Right ventricle myocardium superior (tissue), 1 donor: ENCODE measurements around the gene ASB11. TPM values are rescaled to one million over a fixed set of nuclear protein-coding genes. Genes with fewer than 3 reads are reported as not detected.
"Not testable (repeated sequence)": the region's sequence is repeated elsewhere in the genome, so short reads cannot be mapped to it uniquely, and the experiment has no call there.

ENCODE experiments used
- ATAC-seq: fragments of 200-7000 bp; cut with Tn5 transposase; one replicate; pipeline ENCODE4 v1.9.1; 2020; ENCODE audit warnings: mild to moderate bottlenecking; ENCODE audit not compliant: poor library complexity
- DNase-seq: peaks from one replicate; pipeline ENCODE4 v3.0.0-alpha.2; 2020
- intact Hi-C: fragments of 100-400 bp; cut with DNase I; formaldehyde crosslinking; loops from one replicate; pipeline ENCODE4 v1.11.2; 2022
- total RNA-seq: library from RNA; stranded (reverse); fragmentation: NEBNext Ultra II Directional; extraction: Animal tissue kit (Norgen Biotek cat#: 25700); gene quantifications from one replicate; pipeline ENCODE4 v1.2.1, GENCODE V29; 2021
- donor health status: DM: no; HTN: yes; CAD: no; lungs with severe emphysema.

ASB11 gene
- total RNA-seq, 1 donor from 2014 or later = 94.5 TPM

DNA sequence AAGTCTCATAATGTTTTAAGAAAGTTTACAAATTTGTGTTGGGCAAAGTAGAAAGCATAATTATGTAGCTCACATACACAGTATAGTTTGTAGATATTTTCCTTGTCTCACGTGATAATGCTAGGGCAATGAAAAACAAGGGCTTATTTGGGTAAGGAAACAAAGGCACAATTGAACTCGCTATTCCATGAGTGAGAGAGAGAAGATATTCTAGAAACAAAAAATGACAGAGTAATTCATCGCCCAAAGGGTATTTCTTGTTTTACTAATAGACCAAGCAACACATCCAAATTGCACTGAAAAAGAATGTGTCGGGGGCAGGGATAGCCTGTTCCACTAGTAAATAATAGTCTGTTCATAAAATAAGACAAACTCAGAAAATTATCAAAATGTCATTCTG lies 3.6 kb upstream of the ASB11 start:
- ATAC-seq = no peak
- DNase-seq = no peak
- intact Hi-C loops = no loop called here

DNA sequence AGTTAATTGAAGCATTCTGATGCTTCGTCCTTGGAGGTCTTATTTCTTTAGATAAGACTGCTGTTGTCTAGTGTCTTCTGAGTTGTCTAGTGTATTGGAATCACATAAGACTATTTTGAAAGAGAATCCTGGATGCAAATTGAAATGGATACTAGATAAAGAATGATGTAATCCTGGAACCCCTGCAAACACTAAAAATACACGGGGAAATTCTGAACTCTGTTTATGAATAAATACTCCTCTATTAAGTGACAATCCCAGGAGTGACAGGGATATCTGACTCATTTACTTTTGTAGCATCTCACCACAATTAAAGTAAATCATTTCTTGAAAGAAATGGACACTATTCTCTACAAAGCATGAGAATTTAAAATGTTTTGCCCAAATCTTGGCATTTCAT lies 968 bp downstream of the ASB11 start:
- ATAC-seq = peak; percentile 40
- intact Hi-C loops = no loop called here
- DNase-seq = no peak

DNA sequence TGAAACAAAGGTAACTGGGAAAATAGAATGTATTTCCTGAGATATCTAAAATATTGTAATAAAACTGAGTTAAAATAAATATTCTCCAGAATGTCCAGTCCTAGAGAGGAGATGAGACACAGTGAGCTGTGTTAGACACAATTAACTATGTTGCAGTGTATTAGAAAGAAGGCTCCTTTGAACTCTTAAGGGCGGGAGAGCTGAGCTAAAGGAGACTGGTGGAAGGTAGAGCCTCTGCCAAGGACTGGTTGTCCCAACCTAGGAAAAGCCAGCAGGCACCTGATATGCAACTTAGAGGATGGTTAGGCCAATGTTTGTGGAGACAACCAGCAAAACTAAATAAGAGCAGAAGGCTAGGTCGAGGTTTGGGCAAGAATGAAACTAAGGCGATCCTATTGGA lies 4.3 kb downstream of the ASB11 start:
- ATAC-seq = peak; percentile 68
- intact Hi-C loops = no loop called here
- DNase-seq = no peak

DNA sequence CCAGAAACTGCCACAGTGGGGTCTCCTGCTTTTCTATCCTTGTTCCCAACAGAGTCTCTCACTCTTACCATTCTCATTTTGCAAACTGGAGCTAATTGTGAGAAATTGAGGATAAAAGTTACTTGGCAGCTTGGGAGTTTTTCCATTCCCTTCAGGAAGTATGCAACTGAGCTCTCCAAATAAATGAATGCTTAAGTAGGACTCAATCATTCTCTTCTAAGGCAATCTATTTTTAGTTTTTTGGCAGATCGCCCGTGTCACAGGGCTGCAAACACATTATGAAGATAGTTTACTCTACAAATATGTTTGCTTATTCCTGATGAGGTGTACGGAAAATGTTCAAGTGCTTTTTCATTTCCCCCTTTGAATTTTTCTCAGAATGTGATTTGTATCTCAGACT lies 5.3 kb downstream of the ASB11 start:
- intact Hi-C loops = no loop called here
- peak; percentile 78 for ATAC-seq
- no peak for DNase-seq

DNA sequence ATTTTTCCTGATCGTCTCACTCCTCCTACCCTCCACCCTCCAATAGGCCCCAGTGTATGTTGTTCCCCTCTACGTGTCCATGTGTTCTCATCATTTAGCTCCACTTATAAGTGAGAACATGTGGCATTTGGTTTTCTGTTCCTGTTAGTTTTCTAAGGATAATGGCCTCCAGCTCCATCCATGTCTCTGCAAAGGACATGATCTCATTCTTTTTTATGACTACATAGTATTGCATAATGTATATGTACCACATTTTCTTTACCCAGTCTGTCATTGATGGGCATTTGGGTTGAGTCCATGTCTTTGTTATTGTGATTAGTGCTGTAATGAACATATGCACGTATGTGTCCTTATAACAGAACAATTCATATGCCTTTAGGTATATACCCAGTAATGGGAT lies 9.5 kb downstream of the ASB11 start:
- DNase-seq, intact Hi-C loops, ATAC-seq: not testable (repeated sequence)

DNA sequence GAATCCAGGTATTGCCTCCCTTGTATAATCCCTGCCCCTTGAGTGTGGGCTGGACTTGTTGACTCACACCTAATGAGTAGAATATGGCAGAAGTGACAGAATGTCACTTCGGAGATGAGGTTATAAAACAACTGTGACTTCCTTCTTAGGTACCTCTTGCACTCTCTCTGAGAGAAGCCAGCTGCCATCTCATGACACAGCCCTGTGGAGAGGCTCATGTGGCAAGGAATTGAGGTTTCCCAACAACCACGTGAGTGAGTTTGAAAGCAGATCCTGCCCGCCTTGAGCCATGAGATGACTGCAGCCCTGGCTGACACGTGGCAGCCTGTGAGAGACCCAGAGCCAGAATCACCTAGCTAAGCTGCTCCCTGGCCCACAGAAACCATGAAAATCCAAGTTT lies 13.5 kb downstream of the ASB11 start:
- ATAC-seq = peak; percentile 64
- intact Hi-C loops = no loop called here
- peak; percentile 47 for DNase-seq

DNA sequence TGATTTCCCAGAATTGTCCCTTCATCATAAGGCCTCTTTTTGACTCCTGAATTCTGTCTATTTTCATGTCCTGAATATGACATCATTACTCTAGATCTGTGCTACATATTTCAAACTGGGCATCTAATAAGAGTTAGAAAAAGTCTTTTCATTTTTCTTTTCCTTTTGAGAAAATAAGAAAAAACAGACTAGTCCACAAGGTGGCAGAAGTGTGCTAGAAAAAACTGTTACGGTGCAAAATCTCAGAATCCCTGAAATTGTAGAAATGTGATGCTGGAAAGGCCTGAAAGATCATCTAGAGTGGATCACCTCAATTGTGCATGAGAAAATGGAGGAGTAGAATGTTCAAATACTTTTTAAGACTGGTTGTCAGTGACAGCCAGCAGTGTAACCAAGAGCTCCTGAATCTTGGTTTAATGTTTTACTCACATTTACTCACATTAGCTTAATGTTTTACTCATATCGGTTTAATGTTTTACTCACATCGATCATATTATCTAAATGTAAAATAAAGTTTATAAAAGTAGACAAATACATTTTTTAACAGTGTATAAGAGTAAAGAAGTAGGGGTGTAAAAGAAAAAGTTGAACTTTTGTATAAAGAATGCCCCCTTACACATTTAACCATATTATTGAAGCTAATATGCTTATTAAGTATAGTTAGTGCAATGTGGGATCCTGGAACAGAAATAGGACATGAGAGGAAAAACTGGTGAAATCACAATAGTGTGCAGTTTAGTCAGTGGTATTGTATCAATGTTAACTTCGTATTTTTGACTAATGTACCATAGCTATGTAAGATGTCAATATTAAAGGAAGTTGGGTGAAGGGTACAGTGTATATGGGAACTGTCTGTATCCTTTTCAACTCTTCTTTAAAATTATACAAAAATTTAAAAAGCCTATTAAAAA lies 15.2 kb downstream of the ASB11 start:
- DNase-seq (no peak), ATAC-seq (no peak)
- intact Hi-C loops = loop anchor here (10.0 kb wide), 1 partner anchor 165 kb away; no protein-coding TSS in a partner anchor

DNA sequence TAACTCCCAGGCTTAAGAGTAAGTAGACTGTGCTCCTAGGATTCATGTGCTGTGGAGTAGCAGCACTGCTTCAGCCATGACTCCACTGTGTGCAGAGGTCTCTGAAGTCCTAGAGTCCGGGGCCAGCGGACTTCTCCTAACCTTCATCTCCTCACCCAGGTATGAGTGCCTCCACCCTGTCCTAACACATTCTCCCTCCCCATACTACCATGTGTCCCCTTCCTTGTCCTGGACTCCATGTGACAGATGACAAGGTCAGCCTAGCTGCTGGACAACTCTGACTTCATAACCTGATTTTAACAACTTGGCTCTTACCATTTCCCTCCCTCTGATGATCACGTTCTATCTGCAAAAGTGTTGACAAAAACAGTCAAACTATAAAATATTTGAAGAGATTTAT lies 16.7 kb downstream of the ASB11 start:
- ATAC-seq = peak; percentile 71
- intact Hi-C loops = loop anchor here (10.0 kb wide), 1 partner anchor 166 kb away; no protein-coding TSS in a partner anchor
- DNase-seq = no peak

DNA sequence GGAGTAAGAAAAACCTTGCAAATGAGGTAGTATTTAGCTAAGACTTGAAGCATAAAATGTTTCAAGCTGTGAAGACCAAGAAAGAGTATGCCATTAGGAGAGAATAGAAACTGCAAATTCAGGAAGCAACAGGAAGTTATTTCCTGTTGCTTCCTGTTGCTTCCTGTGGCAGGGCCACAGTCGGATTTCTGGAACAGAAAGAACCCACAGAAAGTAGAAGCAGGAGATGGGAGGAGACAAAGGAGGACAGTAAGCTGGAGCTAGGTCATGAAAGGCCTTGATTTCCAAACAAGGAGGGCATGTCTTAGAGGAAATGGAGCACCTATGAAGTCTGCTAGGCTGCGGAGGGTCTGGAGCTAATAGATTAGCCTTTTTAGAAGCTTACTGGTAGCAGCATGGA lies 17.2 kb downstream of the ASB11 start:
- DNase-seq = no peak
- no peak for ATAC-seq
- intact Hi-C loops = loop anchor here (10.0 kb wide), 1 partner anchor 167 kb away; no protein-coding TSS in a partner anchor

DNA sequence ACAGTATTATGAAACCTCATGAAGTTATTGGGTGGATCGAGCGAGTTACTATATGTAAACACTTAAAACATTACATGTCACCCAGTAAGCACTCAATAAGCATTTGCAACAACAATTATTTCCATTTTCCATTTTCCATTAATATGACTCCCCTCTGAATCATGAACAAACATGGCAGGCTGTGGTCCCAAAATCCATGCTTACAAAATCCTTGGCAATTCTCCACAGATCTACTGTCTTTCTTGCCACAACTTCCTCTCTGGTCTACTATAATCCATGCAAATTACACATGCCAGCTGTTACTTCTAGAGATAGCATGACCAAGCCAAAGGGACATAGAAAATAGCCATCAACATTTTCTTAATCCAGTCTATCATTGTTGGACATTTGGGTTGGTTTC lies 22.0 kb downstream of the ASB11 start:
- intact Hi-C loops = loop anchor here (10.0 kb wide), 1 partner anchor 171 kb away; no protein-coding TSS in a partner anchor
- ATAC-seq (no peak), DNase-seq (no peak)

DNA sequence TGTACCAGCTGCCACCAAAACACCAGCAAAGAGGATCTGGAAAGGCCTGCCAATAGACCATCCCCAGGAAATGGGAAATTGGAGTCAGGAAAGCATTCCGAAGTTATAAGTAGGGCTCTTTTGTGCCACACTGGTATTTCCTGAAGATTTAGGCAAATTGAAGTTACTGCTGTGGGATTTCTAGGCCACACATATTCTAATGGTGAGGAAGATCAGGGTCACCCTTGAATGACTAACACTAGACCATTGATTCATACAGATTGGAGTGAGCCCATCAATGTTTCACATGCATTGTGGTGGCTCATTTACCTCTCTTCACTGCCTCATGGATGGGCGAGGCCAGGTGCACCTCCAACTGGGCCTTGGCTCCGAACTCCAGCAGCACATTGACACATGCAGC lies 22.6 kb downstream of the ASB11 start:
- intact Hi-C loops = loop anchor here (10.0 kb wide), 1 partner anchor 172 kb away; no protein-coding TSS in a partner anchor
- ATAC-seq (no peak), DNase-seq (no peak)

DNA sequence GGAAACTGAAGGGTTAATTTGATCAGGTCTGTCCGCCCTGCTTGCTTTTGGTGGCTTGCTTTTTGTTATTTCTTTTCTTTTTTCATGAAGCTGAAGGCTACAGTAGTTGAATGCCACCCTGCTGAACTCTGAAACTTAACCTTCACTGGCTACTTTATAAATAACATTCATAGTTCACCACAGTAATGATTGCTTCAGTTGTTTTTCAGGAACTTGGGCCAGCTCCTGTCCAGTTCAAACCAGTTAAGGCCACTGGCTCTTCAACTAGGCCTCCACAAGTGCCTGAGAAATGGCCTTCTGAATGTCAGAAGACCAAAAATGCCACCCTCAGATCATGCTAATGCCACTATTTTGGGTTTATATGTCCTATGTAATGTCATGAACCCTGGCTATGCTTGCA lies 37.8 kb downstream of the ASB11 start:
- intact Hi-C loops = no loop called here
- DNase-seq (no peak), ATAC-seq (peak; percentile 63)

DNA sequence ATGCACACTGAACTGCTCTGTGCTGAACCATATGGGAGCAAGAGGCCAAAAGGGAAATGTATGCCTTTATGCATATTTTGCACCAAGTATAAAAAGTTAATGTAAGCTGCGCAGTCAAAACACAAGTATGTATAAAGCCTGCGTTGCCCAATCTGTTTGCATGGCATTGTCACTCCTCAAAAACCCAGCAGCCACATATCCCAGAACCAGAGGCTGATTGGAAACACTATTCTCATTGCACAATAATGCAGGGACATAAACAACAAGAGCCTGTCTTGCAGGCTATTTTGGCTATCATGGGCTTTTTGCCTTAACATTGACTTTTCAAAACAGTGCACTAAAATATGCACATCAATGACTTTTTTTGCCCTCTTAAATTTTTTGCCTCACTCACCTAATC lies 40.5 kb downstream of the ASB11 start:
- ATAC-seq (no peak), DNase-seq (no peak)
- intact Hi-C loops = no loop called here

DNA sequence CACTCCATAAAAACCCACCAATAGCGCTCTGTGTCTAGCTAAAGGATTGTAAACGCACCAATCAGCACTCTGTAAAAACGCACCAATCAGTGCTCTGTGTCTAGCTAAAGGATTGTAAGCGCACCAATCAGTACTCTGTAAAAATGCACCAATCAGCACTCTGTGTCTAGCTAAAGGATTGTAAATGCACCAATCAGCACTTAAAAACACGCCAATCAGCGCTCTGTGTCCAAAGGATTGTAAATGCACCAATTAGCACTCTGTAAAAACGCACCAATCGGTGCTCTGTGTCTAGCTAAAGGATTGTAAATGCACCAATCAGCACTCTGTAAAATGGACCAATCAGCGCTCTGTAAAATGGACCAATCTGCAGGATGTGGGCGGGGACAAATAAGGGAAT lies 42.2 kb downstream of the ASB11 start:
- not testable (repeated sequence) for ATAC-seq

DNA sequence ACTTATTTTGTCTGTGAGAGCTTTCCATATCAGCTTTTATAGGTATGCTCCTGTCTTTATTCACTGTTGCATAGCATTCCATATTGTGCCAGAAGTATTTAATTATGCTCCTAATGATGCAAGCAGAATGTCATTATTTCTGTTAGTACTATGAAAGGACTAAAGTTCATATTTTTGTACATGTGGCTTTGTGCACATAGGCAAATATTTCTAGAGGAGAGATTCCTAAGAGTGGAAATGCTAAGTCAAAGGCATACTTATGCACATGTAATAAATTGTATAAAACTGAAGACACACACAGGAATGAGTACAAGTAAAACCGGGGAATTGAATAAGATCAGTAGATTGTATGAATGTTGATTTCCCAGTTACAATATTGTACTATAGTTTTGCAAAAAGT lies 43.7 kb downstream of the ASB11 start:
- DNase-seq (no peak), ATAC-seq (no peak)
- intact Hi-C loops = no loop called here

More for the DNA sequence above, 42.2 kb downstream of the ASB11 start:
- intact Hi-C loops, DNase-seq: not testable (repeated sequence)

DNA sequence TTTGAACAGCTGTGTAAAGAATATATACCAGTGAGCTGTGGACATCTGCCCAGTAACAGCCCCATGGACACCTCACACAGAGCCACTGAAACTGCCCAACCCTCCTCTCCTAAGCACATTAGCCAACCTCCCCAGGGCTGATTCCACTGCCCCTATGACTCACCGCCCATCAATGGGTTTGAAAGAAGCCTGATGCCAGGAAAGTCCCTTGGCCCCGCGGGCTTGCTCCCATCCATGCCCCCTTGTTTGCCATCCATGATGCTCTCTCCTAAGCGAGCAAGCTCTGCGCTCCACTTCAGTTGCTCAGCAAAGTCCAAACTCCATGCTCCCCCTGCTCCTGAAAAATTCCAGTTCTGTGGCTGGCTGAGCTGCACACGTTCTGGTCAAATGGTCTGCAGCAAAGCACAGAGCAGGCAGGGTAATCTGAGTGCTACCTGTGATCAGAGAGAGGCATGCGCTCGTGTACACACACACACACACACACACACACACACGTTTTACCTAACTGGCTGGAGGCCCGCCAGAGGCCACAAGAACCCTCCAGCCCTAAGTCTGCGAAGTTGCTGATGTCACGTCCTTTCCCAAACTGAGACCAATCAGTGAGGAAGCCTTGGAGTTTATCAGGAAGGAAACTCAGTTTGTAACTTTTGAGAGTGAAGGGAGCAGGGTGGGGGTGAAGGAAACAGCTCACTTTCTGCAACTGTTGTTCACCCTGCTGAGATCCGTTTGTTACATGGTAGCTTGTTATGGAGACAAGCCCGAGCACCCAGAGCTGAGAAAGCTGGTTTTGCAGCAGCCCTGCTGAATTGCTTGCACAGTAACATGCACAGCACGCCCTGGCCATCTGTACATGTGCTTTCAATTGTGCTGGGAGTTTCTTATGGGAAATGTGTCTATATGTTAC lies 45.6 kb downstream of the ASB11 start, which contains the start of gene ASB9:
Gene ASB9, minus strand, starts transcription at position 466 of the 904 bp plus-strand sequence. Its CDS starts 209 bp downstream, at position 257.
- ATAC-seq (peak; percentile 57), DNase-seq (peak; percentile 41)
- intact Hi-C loops = no loop called here

DNA sequence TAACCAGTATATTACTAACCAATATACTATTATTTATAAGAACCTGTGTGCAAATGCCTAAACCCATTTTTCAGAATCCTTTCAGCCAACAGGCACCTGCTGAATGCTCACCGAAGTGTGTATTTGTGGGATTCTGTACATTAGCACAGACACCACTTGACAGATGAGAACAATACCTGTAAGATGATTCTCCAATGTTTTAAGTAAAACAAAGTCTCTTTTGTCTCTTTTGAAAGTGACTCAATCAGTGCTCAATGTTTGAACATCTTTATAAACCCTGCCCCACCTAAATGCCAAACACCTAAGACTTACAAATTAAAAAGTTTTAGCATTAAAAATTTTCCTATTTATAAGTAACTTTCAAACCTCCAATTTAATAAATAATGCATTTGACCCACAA lies 46.3 kb downstream of the ASB11 start:
- ATAC-seq (no peak), DNase-seq (no peak)
- intact Hi-C loops = no loop called here

DNA sequence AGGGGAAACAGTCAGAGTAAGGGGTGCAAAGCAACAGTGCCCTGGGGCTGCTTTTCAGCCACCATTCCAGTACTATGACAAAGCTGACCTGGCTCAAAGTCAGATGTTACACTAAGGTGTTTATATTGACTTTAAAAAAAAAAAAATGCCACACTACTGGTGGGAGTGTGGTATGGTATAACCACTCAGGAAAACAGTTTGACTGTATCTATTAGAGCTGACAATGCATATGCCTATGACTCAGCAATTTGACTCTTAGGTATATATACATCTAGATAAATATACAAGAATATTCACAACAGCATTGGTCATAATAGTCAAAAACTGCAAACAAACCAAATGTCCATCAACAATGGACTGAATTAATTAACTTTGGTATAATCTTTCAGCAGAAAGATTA lies 60.6 kb downstream of the ASB11 start:
- no peak for DNase-seq
- ATAC-seq = no peak
- intact Hi-C loops = no loop called here

DNA sequence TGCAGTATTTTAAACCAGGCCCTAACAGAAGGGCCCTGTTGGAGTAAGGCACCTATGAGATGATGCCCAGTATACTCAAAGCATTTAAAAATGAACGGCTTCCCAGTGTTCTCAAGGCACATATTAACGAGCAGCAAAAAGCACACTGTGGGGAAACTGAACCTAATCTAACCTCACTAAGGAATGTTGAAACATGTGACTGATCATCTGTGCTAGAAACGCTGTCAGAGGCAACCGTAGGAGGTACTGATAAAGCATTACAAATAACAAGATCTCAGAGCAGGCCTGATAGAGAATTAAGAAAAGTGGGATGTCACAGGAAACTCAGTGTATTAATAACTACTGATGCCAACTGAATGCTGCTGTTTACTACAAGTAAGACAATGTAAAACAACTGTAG lies 69.5 kb downstream of the ASB11 start:
- ATAC-seq (no peak), DNase-seq (no peak)
- intact Hi-C loops = no loop called here
